GM11168 (cell line): ENCODE results near the gene LAD1.

ENCODE experiments used
- in situ Hi-C: fragments of 300-500 bp; cut with MboI; formaldehyde crosslinking; loops from one replicate; pipeline ENCODE4 v1.12.0; 2022; ENCODE audit warnings: low sequenced_read_pairs; ENCODE audit not compliant: unreplicated experiment

The LAD1 gene

DNA sequence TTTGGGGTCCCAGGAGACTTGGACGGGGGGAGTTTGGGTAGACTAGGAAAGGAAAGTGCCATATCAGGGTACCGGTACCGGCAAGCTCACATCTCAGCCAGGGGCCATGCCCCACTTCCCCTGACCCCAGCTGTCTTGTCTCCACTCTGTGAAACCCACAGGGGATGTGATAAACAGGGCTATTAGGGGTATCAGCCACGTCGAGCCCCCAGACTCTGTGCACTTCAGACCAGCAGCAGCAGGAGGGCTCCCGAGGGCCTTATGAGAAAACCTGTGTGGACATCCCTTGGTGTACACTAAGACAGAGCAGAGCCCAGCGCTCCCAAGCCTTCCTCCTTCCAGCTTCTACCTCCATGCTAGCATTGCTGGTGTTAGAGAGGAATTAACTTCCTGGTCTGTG lies 68.0 kb downstream of the LAD1 start:
- in situ Hi-C loops = no loop called here
